GM21381 (cell line): ENCODE results near the gene PCBP2.
"Not testable (repeated sequence)": the region's sequence is repeated elsewhere in the genome, so short reads cannot be mapped to it uniquely, and the experiment has no call there.

Experiments used
- ATAC-seq: cut with Tn5 transposase; IDR thresholded peaks from one replicate; pipeline ENCODE4 v1.9.1; 2021; ENCODE audit warnings: mild to moderate bottlenecking, moderate library complexity; ENCODE audit not compliant: unreplicated experiment

The PCBP2 gene

GRCh38 chr12:53439582-53439981 is 12.3 kb upstream of the PCBP2 start:
- not testable (repeated sequence) for ATAC-seq

- peak; percentile 97 for ATAC-seq
Measured at GRCh38 chr12:53441040-53441833, 10.7 kb upstream of the PCBP2 start, which contains the start of gene PRR13. TSS of gene PRR13 (plus strand) at chr12:53441734. CDS start at chr12:53442715, 981 bp downstream.

GRCh38 chr12:53443955-53444354 is 7.9 kb upstream of the PCBP2 start:
- no peak for ATAC-seq

- ATAC-seq = not testable (repeated sequence)
Measured at GRCh38 chr12:53444593-53445325, 7.1 kb upstream of the PCBP2 start.

GRCh38 chr12:53450936-53451335 is 966 bp upstream of the PCBP2 start:
- no peak for ATAC-seq

DNA sequence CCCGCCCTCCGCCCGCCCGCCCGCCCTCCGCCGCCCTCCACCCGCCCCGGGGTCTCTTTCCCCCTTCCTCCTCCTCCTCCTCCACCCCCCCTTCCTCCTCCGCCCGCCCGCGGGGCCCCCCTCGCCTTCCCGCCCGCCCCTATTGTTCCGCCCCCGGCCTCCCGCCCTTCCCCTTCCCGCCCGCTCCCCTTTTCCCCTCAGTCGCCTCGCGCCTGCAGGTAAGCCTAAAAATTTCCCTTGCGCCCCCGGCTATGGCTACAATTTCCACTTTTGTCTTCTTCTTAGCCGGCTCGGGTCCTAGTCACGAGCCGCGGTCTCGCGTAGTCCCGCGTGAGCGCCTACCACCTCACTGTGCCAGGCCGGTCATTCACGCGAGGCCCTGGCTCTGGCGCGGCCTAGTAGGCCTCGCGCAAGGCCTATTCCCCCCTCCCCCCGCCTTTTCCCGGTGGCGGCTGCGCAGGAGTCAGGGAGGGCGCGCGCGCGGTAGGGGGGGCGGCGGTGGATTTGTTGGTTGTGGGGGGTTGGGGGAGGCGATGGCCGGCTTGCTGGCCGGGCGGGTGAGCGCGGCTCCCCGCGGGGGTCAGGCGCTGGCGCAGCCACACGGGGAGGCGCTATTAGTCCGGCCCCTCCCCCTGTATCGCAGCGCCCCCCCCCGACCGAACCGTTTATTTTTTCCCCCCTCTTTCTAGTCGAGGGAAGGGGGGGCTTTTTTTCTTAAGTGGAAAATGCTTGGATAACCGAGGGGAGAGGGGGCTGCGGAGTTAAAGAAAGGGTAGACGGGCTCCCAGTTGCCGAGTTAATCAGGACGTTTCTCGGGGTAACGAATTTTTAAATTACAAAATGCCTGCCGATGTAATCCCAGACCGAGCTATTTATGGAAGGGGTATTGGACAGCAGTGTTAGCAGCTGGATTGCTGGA is 516 bp downstream of the PCBP2 start:
- no peak for ATAC-seq

DNA sequence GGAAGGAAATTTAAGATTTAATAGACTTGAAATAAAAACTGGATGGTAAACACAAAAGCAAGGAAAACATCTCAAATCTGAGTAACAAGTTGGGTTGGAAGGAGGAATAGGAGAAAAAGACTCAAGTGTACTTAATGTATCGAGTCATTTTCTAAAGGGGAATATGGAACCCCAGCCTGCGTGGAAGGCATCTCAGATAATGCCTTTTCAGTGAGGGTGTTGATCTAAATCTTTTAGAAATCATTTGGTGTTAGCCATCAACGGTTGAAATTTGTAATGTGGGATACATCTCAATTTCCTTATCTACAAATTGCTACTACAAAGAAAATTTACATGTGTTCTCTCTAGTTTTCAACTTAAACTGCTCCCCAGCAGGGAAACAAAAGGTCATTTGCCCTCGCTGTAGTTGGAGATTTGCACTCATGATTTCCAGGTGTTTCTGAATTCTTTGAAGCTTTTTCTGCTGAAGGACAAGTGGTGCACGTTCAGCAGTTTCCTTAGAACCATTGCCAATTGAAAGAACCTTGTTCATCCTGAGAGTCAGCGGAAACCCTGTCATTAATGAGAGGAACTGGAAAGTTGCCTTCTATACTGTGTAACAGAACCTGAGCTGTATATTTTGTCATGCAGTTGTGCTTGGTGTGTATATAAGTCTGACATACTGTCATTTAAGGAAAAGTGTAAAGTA is 2.2 kb downstream of the PCBP2 start:
- ATAC-seq = no peak

DNA sequence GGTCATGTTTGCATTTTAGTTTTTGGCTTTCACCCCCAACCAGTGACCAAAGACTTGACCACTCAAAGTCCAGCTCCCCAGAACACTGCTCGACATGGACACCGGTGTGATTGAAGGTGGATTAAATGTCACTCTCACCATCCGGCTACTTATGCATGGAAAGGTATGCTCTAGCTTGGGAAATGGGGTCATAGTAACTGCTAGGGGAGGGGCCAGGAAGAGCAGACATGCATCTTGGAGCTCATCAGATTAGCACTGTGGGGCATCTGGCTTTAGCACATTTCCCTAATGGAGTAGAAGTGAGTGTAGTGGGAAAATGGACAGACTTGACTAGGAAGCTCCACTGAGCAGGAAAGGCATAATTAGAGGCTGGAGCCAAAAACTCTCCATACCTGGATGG is 2.8 kb downstream of the PCBP2 start:
- no peak for ATAC-seq

GRCh38 chr12:53456654-53457366 is 4.9 kb downstream of the PCBP2 start:
- no peak for ATAC-seq

DNA sequence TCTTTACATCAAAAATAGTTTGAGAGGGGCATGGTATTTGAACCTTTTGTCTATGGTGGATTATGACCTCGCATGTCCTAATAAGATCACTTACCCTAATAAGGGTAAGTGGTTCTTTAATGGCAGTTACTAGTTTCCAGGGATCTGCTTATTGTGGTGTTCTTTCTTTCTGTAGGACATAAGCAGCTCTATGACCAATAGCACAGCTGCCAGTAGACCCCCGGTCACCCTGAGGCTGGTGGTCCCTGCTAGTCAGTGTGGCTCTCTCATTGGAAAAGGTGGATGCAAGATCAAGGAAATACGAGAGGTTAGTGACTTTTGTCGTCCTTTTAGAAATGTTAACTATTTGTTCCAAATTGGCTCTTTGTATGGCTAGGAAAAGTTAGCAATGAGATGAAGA is 7.2 kb downstream of the PCBP2 start:
- no peak for ATAC-seq

DNA sequence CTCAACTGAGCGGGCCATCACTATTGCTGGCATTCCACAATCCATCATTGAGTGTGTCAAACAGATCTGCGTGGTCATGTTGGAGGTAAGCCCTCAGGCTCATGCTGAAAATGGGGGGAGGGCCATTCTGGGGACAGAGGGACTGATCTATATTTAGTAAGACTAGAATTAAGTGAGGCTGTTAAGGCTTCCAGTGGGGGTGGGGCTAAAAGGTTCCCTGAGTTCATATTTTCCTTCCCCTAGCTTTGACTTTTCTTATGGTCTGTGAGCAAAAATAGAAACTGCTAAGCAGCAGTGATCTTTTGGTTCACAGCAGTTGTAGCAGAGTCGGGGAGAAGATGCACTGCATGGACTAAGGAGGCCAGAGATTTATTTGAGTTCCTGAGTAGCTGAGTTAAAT is 9.2 kb downstream of the PCBP2 start:
- no peak for ATAC-seq

DNA sequence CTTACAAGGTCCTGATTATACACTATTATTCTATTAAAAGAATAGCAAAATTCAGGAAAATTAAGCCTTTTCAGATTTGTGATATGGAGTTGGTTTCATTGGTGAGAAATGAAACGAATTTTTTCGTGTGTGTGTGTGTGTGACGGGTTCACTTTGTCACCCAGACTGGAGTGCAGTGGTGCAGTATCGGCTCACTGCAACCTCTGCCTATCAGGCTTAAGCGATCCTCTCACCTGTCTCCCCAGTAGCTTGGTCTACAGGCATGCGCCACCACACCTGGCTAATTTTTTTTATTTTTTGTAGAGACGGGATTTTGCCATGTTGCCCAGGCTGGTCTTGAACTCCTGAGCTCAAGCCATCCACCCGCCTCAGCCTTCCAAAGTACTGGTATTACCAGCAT is 9.7 kb downstream of the PCBP2 start:
- no peak for ATAC-seq

- ATAC-seq = no peak
Measured at GRCh38 chr12:53462935-53463334, 11.0 kb downstream of the PCBP2 start.

GRCh38 chr12:53463802-53464560 is 12.1 kb downstream of the PCBP2 start:
- ATAC-seq = no peak

DNA sequence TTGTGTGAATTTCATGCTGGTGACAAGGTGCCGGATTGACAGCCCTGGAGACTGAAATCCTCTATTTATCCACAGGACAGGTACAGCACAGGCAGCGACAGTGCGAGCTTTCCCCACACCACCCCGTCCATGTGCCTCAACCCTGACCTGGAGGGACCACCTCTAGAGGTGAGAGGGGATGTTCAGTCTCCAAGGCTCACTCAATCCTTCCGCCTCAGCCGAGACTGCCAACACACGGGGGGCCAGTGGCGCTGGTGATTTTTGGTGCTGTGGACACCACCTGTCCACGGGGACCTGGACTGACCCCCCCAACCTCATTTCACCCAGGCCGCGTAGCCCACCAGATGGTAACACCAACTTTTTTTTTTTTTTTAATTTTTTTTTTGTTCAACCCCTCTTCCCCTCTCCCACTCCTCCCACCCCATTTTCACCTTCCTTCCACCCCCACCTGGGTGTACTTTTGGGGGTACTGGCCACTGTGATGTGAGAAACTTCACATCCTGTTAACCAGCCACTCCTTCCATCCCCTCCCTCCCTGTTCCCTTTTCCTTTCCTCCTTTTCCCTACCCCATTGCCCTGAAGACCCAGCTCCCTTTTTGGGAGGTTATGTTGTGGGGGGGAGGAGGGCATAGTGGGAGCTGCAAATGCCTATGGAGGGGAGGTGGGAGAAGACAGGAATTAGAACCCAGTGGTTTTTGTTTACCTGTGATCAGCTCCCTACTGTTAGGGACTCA is 12.9 kb downstream of the PCBP2 start:
- no peak for ATAC-seq

GRCh38 chr12:53465679-53466078 is 13.8 kb downstream of the PCBP2 start:
- no peak for ATAC-seq

- ATAC-seq = no peak
Measured at GRCh38 chr12:53466640-53467039, 14.7 kb downstream of the PCBP2 start.

DNA sequence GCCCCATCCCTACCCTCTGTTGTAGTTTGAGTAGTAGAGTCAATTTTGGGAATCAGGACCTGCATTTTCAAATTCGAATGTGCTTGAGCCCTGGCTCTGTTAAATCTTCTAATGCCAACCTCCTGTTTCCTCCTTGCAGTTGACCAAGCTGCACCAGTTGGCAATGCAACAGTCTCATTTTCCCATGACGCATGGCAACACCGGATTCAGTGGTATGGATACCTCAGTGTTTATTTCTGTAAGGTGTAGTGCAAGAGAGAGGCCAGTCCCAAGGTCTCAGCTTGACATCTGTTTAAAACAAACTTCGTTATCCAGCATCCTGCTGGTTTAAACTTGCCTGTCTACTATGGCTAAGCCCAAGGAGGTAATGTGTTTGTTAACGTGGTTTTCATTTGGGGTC is 15.2 kb downstream of the PCBP2 start:
- ATAC-seq = no peak

DNA sequence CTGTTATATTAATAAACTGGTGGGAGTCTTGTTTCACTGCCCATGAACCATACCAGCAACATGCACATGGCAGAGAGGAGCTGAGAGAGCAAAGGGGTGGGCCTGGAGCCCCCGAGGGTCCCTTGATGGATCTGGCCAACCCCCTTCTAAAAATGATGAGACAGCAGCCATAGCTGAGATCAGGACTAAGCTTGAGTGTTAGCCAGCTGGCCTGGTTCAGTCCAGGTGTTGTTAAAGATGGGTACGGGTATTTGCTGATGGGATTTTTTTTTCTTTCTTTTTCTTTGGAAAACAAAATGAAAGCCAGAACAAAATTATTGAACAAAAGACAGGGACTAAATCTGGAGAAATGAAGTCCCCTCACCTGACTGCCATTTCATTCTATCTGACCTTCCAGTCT is 16.0 kb downstream of the PCBP2 start:
- no peak for ATAC-seq
